ENCODE results near the gene ATP6V1C2.

DNA sequence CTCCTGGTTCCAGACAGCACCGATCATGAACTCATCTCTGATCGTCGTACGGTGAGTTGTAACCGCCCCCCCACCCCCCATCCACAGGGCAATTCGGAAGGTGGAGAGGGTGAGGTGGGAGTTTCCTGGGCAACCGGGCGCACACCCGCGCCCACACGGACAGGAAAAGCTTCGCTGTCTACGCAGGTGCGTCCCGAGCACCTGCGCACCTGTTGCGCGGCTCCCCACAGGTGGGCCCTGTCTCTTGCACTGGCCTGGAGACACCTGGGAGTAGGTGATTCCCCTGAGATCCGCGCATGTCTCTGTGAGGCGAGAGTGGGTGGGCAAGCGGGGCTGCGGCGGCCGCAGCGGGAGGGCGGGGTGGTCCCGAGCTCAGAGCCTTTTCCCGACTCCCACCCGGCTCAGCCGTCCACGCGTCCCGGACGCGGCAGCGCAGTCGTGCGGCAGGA is 459 bp upstream of the ATP6V1C2 start:
- TF ChIP-seq, protein P1, sequence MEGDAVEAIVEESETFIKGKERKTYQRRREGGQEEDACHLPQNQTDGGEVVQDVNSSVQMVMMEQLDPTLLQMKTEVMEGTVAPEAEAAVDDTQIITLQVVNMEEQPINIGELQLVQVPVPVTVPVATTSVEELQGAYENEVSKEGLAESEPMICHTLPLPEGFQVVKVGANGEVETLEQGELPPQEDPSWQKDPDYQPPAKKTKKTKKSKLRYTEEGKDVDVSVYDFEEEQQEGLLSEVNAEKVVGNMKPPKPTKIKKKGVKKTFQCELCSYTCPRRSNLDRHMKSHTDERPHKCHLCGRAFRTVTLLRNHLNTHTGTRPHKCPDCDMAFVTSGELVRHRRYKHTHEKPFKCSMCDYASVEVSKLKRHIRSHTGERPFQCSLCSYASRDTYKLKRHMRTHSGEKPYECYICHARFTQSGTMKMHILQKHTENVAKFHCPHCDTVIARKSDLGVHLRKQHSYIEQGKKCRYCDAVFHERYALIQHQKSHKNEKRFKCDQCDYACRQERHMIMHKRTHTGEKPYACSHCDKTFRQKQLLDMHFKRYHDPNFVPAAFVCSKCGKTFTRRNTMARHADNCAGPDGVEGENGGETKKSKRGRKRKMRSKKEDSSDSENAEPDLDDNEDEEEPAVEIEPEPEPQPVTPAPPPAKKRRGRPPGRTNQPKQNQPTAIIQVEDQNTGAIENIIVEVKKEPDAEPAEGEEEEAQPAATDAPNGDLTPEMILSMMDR (IDR thresholded peaks at IDR 0.05) = no peak
- no peak for TF ChIP-seq POLR2A (IDR thresholded peaks at IDR 0.05)

Data from lower leg skin (tissue), 3 donors.